ENCODE measurements around the gene KITLG.

Gene KITLG

DNA sequence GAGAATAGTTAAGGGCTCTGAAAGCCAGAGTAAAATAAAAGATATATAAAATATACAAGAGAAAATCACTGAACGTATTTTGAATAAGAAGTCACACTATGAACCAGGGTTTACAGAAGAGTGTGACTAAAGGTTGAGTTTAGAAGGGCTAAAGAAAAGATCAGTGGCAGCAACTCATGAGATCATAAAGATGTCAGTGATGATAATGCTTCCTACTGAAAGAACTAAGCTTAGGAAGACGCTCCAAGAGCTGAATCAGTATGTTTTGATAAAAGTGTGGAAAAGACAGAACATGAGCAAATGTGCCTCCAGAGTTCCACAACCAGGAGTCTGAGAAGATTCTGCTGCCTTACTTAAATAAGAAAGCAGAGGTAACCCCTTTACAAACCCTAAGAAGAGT lies 74.6 kb downstream of the KITLG start:
- Mint-ChIP-seq H3K27ac (no peak overlapping the region), H3K4me1 (no peaks in the 10 kb centered on the region), H3K4me3 (no peak overlapping the region), H3K9me3 (no peaks in the 10 kb centered on the region), H3K27me3 (no peaks in the 10 kb centered on the region), H3K36me3 (no peaks in the 10 kb centered on the region)
- no peak for DNase-seq
- ATAC-seq (replicated peaks): no peak

DNA sequence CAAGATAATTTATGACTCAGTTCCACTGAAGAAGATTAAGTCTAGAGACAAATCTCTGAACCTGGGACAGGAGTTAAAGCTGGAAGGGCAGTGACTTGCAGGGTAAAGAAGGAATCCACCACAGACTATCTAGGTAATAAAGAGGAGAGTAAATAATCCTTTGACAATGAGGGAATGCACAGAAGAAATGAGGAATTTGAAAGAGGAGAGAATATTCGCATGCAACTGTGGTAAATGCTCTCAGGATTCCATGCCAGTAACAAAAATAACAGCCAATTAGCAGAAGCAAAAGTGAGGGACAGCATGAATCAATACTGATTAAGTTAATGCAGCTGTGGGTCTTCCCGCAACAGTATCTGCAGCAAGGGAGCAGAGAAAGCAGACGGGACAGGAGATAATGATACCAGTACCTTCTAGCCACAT lies 77.0 kb downstream of the KITLG start:
- Mint-ChIP-seq H3K36me3 (no peaks in the 10 kb centered on the region), H3K27ac (no peak overlapping the region), H3K9me3 (peaks cover 2 to 7% of the 10 kb centered on the region in 2 donors), H3K4me3 (no peak overlapping the region), H3K27me3 (no peaks in the 10 kb centered on the region), H3K4me1 (no peaks in the 10 kb centered on the region)
- no peak for DNase-seq
- no peak for ATAC-seq (replicated peaks)

GRCh38 chr12:88501972-88502938 lies 78.0 kb downstream of the KITLG start:
- Mint-ChIP-seq H3K27me3 (no peaks in the 10 kb centered on the region), H3K27ac (no peak overlapping the region), H3K4me3 (no peak overlapping the region), H3K9me3 (peaks cover 2 to 7% of the 10 kb centered on the region in 2 donors), H3K36me3 (no peaks in the 10 kb centered on the region), H3K4me1 (no peaks in the 10 kb centered on the region)
- ATAC-seq (replicated peaks): no peak
- DNase-seq: no peak

DNA sequence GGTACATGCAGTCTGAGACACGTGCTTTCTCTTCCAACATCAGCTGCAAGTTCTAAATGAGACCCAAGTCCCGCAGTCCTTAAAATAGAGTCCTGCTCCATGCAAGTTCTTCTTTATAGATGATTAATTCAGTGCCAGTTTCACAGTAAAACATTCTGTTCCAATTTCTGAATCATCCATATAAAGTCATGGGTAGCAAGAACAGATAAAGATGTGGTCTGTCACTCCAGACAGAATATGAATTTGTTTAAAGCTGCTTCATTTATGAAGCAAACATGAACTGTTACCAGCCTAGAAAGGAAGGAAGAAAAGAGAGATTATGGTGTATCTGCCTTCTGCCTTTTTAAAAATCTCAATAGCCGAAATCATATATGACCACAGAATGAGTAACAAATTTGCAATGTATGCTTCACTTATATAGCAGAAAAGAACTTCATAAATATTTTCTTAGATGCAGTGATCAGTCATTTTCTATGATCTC lies 83.3 kb downstream of the KITLG start:
- Mint-ChIP-seq H3K4me1 (no peaks in the 10 kb centered on the region), H3K36me3 (no peaks in the 10 kb centered on the region), H3K9me3 (peaks cover 2 to 7% of the 10 kb centered on the region in 2 donors), H3K27me3 (no peaks in the 10 kb centered on the region), H3K4me3 (no peak overlapping the region), H3K27ac (no peak overlapping the region)
- ATAC-seq (replicated peaks) (no peak), DNase-seq (no peak)

- DNase-seq: no peak
- Mint-ChIP-seq H3K4me3 (no peak overlapping the region), H3K27ac (no peak overlapping the region), H3K36me3 (no peaks in the 10 kb centered on the region), H3K27me3 (no peaks in the 10 kb centered on the region), H3K9me3 (peaks cover 2 to 7% of the 10 kb centered on the region in 2 donors), H3K4me1 (no peaks in the 10 kb centered on the region)
- no peak for ATAC-seq (replicated peaks)
Observed at GRCh38 chr12:88496429-88496828, 83.8 kb downstream of the KITLG start.

GRCh38 chr12:88495031-88495430 lies 85.2 kb downstream of the KITLG start:
- Mint-ChIP-seq H3K27me3 (no peaks in the 10 kb centered on the region), H3K27ac (no peak overlapping the region)

GRCh38 chr12:88494520-88494919 lies 85.8 kb downstream of the KITLG start:
- Mint-ChIP-seq H3K27me3 (no peaks in the 10 kb centered on the region), H3K36me3 (no peaks in the 10 kb centered on the region), H3K27ac (no peak overlapping the region), H3K9me3 (peaks cover 0 to 2% of the 10 kb centered on the region in 2 donors), H3K4me3 (no peak overlapping the region), H3K4me1 (no peaks in the 10 kb centered on the region)
- ATAC-seq (replicated peaks) (no peak), DNase-seq (no peak)

More at GRCh38 chr12:88495031-88495430, 85.2 kb downstream of the KITLG start:
- Mint-ChIP-seq H3K36me3 (no peaks in the 10 kb centered on the region), H3K4me1 (no peaks in the 10 kb centered on the region), H3K9me3 (peaks cover 2 to 7% of the 10 kb centered on the region in 2 donors), H3K4me3 (no peak overlapping the region)
- DNase-seq (no peak), ATAC-seq (replicated peaks) (no peak)

DNA sequence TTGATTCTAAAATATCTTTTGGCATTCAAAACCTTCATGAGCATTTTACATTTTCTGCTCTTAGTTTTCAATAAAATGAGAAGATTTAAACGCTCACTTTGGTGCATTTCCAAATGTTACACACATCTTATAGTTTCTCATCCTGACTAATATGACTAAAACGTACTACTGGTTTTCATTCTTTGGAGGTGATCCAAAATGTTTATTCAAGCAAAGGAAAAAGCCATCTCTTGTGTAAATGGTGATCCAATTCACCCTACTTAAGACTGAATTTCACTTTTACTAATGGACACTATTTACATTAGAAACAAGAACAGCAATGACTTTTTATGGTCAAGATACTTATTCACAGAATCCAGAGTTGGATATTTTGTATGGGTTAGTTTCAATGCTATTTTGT lies 86.6 kb downstream of the KITLG start:
- ATAC-seq (replicated peaks) (no peak), DNase-seq (no peak)
- no peaks in the 10 kb centered on the region for H3K36me3 Mint-ChIP-seq
- H3K4me1 Mint-ChIP-seq: no peaks in the 10 kb centered on the region
- no peak overlapping the region for H3K4me3 Mint-ChIP-seq
- no peaks in the 10 kb centered on the region for H3K27me3 Mint-ChIP-seq
- no peaks in the 10 kb centered on the region for H3K9me3 Mint-ChIP-seq
- H3K27ac Mint-ChIP-seq: no peak overlapping the region

- ATAC-seq (replicated peaks): no peak
- H3K4me3 Mint-ChIP-seq: no peak overlapping the region
- no peaks in the 10 kb centered on the region for H3K4me1 Mint-ChIP-seq
- H3K36me3 Mint-ChIP-seq: no peaks in the 10 kb centered on the region
- H3K27ac Mint-ChIP-seq: no peak overlapping the region
- no peaks in the 10 kb centered on the region for H3K9me3 Mint-ChIP-seq
- H3K27me3 Mint-ChIP-seq: no peaks in the 10 kb centered on the region
- no peak for DNase-seq
Observed at GRCh38 chr12:88490425-88490824, 89.8 kb downstream of the KITLG start.

GRCh38 chr12:88472775-88473174 lies 107.5 kb downstream of the KITLG start:
- H3K36me3 Mint-ChIP-seq: no peaks in the 10 kb centered on the region
- DNase-seq (no peak), ATAC-seq (replicated peaks) (no peak)
- no peaks in the 10 kb centered on the region for H3K4me1 Mint-ChIP-seq
- H3K4me3 Mint-ChIP-seq: no peak overlapping the region
- no peak overlapping the region for H3K27ac Mint-ChIP-seq
- H3K9me3 Mint-ChIP-seq: peaks cover 8 to 11% of the 10 kb centered on the region in 2 donors
- H3K27me3 Mint-ChIP-seq: no peaks in the 10 kb centered on the region

- ATAC-seq (replicated peaks) (no peak), DNase-seq (no peak)
- Mint-ChIP-seq H3K9me3 (peaks cover 4 to 11% of the 10 kb centered on the region in 2 donors), H3K4me3 (no peak overlapping the region), H3K27me3 (no peaks in the 10 kb centered on the region), H3K4me1 (no peaks in the 10 kb centered on the region), H3K36me3 (no peaks in the 10 kb centered on the region), H3K27ac (no peak overlapping the region)
Observed at GRCh38 chr12:88472248-88472647, 108.0 kb downstream of the KITLG start.

GRCh38 chr12:88471331-88472045 lies 108.8 kb downstream of the KITLG start:
- H3K36me3 Mint-ChIP-seq: no peaks in the 10 kb centered on the region
- peaks cover 3 to 9% of the 10 kb centered on the region in 2 donors for H3K9me3 Mint-ChIP-seq
- H3K27ac Mint-ChIP-seq: no peak overlapping the region
- no peak for ATAC-seq (replicated peaks)
- no peak for DNase-seq
- no peak overlapping the region for H3K4me3 Mint-ChIP-seq
- no peaks in the 10 kb centered on the region for H3K4me1 Mint-ChIP-seq
- no peaks in the 10 kb centered on the region for H3K27me3 Mint-ChIP-seq

GRCh38 chr12:88469154-88469553 lies 111.1 kb downstream of the KITLG start:
- no peak for ATAC-seq (replicated peaks)
- H3K36me3 Mint-ChIP-seq: no peaks in the 10 kb centered on the region

GRCh38 chr12:88468581-88468980 lies 111.7 kb downstream of the KITLG start:
- Mint-ChIP-seq H3K27me3 (no peaks in the 10 kb centered on the region), H3K4me1 (no peaks in the 10 kb centered on the region), H3K36me3 (no peaks in the 10 kb centered on the region), H3K27ac (no peak overlapping the region), H3K9me3 (peaks cover 4% of the 10 kb centered on the region in 2 donors), H3K4me3 (no peak overlapping the region)
- DNase-seq (no peak), ATAC-seq (replicated peaks) (no peak)

More at GRCh38 chr12:88469154-88469553, 111.1 kb downstream of the KITLG start:
- no peak overlapping the region for H3K27ac Mint-ChIP-seq
- no peaks in the 10 kb centered on the region for H3K4me1 Mint-ChIP-seq
- no peak for DNase-seq
- peaks cover 4% of the 10 kb centered on the region in 2 donors for H3K9me3 Mint-ChIP-seq
- no peak overlapping the region for H3K4me3 Mint-ChIP-seq
- no peaks in the 10 kb centered on the region for H3K27me3 Mint-ChIP-seq

Data from stimulated activated naive B cell treated with anti-CD40 and anti-IgM and Interleukin-4, amounts not matched to agents 10 μg/mL and 1 μg/mL and 100 μg/mL, for 72 hours (primary cell).